WTC11 (cell line): ENCODE measurements around the gene RASSF1. TPM values are rescaled to one million over a fixed set of nuclear protein-coding genes. Genes with fewer than 3 reads are reported as not detected.

Source experiments
- ATAC-seq: fragments of 200-7000 bp; cut with Tn5 transposase; 2 replicates; pipeline ENCODE4 v1.10.0; 2021; ENCODE audit warnings: mild to moderate bottlenecking, moderate library complexity
- CTCF ChIA-PET: fragments of 300-600 bp; sonication (Branson Sonifier 250); formaldehyde crosslinking; loops from one replicate; lab custom pipeline; 2021; ENCODE audit warnings: antibody characterized with exemption; lab: Charles Lee
- POLR2A ChIA-PET: fragments of 350-600 bp; sonication (Branson Sonifier 250); formaldehyde crosslinking; loops from one replicate; lab custom pipeline; 2021; ENCODE audit warnings: antibody characterized with exemption; lab: Charles Lee
- DNase-seq: peaks from one replicate; pipeline ENCODE4 v3.0.0; 2021; ENCODE audit warnings: low spot score
- H3K27ac Mint-ChIP-seq: 2 replicates; pipeline ENCODE4 v1.8.0; 2021; ENCODE audit warnings: mixed read lengths
- H3K27me3 Mint-ChIP-seq: 2 replicates; pipeline ENCODE4 v1.8.0; 2021; ENCODE audit warnings: low read depth, mild to moderate bottlenecking, moderate library complexity, mixed read lengths
- H3K36me3 Mint-ChIP-seq: 2 replicates; pipeline ENCODE4 v1.8.0; 2021; ENCODE audit warnings: mixed read lengths
- H3K4me1 Mint-ChIP-seq: 2 replicates; pipeline ENCODE4 v1.8.0; 2022; ENCODE audit warnings: mixed read lengths
- H3K4me3 Mint-ChIP-seq: 2 replicates; pipeline ENCODE4 v1.8.0; 2021; ENCODE audit warnings: mild to moderate bottlenecking, moderate library complexity, mixed read lengths
- H3K9me3 Mint-ChIP-seq: 2 replicates; pipeline ENCODE4 v1.8.0; 2021; ENCODE audit warnings: mixed read lengths
- ARID4B ChIP-seq: sonication (generic); formaldehyde crosslinking; IDR thresholded peaks from 2 replicates; pipeline ENCODE4 v1.8.0; 2023; ENCODE audit warnings: missing genetic modification reagents, mild to moderate bottlenecking, borderline replicate concordance
- CBFB ChIP-seq: sonication (generic); formaldehyde crosslinking; IDR thresholded peaks from 2 replicates; pipeline ENCODE4 v1.8.1; 2022; ENCODE audit warnings: mild to moderate bottlenecking, low read depth, missing genetic modification reagents
- CREB1 ChIP-seq: sonication (generic); formaldehyde crosslinking; IDR thresholded peaks from 2 replicates; pipeline ENCODE4 v1.8.0; 2023; ENCODE audit warnings: mild to moderate bottlenecking, missing genetic modification reagents
- CREM ChIP-seq: sonication (generic); formaldehyde crosslinking; IDR thresholded peaks from 2 replicates; pipeline ENCODE4 v1.8.1; 2022; ENCODE audit warnings: mild to moderate bottlenecking, missing genetic modification reagents, moderate library complexity
- ELF4 ChIP-seq: sonication (generic); formaldehyde crosslinking; IDR thresholded peaks from 2 replicates; pipeline ENCODE4 v1.8.1; 2022; ENCODE audit warnings: low read depth, mild to moderate bottlenecking, moderate library complexity, missing genetic modification reagents
- ESRRA ChIP-seq: sonication (generic); formaldehyde crosslinking; IDR thresholded peaks from 2 replicates; pipeline ENCODE4 v1.8.1; 2022; ENCODE audit warnings: mild to moderate bottlenecking, missing genetic modification reagents, borderline replicate concordance
- FOXJ3 ChIP-seq: sonication (generic); formaldehyde crosslinking; IDR thresholded peaks from 2 replicates; pipeline ENCODE4 v1.9.0; 2021; ENCODE audit warnings: missing genetic modification reagents, mild to moderate bottlenecking, borderline replicate concordance
- HMGXB4 ChIP-seq: sonication (generic); formaldehyde crosslinking; IDR thresholded peaks from 2 replicates; pipeline ENCODE4 v1.8.1; 2023; ENCODE audit warnings: mild to moderate bottlenecking, moderate library complexity, missing genetic modification reagents
- KAT7 ChIP-seq: sonication (generic); formaldehyde crosslinking; IDR thresholded peaks from 2 replicates; pipeline ENCODE4 v1.8.1; 2023; ENCODE audit warnings: missing genetic modification reagents, mild to moderate bottlenecking, borderline replicate concordance
- MXD4 ChIP-seq: fragments of 250-450 bp; sonication (Bioruptor Pico); IDR thresholded peaks from 2 replicates; pipeline ENCODE4 v1.8.0; 2021; ENCODE audit warnings: mild to moderate bottlenecking, moderate library complexity, borderline replicate concordance
- PRDM15 ChIP-seq: sonication (generic); formaldehyde crosslinking; IDR thresholded peaks from 2 replicates; pipeline ENCODE4 v1.8.0; 2022; ENCODE audit warnings: missing genetic modification reagents
- RELA ChIP-seq: sonication (generic); formaldehyde crosslinking; IDR thresholded peaks from 2 replicates; pipeline ENCODE4 v1.8.1; 2022; ENCODE audit warnings: missing genetic modification reagents, mild to moderate bottlenecking, borderline replicate concordance
- SMAD3 ChIP-seq: sonication (generic); formaldehyde crosslinking; IDR thresholded peaks from 2 replicates; pipeline ENCODE4 v1.8.0; 2022; ENCODE audit warnings: missing genetic modification reagents, mild to moderate bottlenecking, borderline replicate concordance
- SOX15 ChIP-seq: fragments of 250-450 bp; sonication (Bioruptor Pico); IDR thresholded peaks from 2 replicates; pipeline ENCODE4 v1.9.0; 2021; ENCODE audit warnings: mild to moderate bottlenecking
- SP1 ChIP-seq: sonication (generic); formaldehyde crosslinking; conservative IDR thresholded peaks from 2 replicates; pipeline ENCODE4 v1.8.1; 2022; ENCODE audit warnings: missing genetic modification reagents
- ZNF121 ChIP-seq: sonication (generic); formaldehyde crosslinking; IDR thresholded peaks from 2 replicates; pipeline ENCODE4 v1.8.0; 2023; ENCODE audit warnings: missing genetic modification reagents
- ZNF671 ChIP-seq: fragments of 250-450 bp; sonication (Bioruptor Pico); IDR thresholded peaks from 2 replicates; pipeline ENCODE4 v1.8.0; 2021; ENCODE audit warnings: mild to moderate bottlenecking
- total RNA-seq: library from RNA; stranded (reverse); gene quantifications from 3 replicates; pipeline ENCODE4 v1.2.3, GENCODE V29; 2021
- TF ChIP-seq, protein P1 (sequence below): sonication (generic); formaldehyde crosslinking; IDR thresholded peaks from 2 replicates; pipeline ENCODE4 v1.8.0; 2022; ENCODE audit warnings: mild to moderate bottlenecking, missing genetic modification reagents
- TF ChIP-seq, protein P2 (sequence below): sonication (generic); formaldehyde crosslinking; IDR thresholded peaks from 2 replicates; pipeline ENCODE4 v1.8.0; 2023; ENCODE audit warnings: mild to moderate bottlenecking, missing genetic modification reagents
- TF ChIP-seq, protein P3 (sequence below): fragments of 250-450 bp; sonication (Bioruptor Pico); IDR thresholded peaks from 2 replicates; pipeline ENCODE4 v2.1.2; 2022; ENCODE audit warnings: mild to moderate bottlenecking, moderate library complexity

Gene RASSF1
- total RNA-seq, 1 experiment from 2014 or later, result 14.5 TPM

DNA sequence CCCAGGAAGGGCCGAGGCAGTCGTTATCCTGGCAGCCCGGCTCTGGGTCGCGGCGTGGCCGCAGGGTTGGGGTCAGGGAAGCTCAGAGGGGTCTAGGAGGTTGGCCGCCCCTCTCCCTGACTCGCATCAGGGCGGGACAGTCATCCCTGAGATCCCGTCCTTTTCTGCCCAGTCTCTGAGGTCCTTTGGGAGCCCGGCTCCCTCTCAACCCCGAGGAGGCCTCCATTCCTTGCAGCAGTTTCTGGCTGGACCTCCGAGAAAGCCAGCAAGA is 18.6 kb downstream of the RASSF1 start (continued):
- TF ChIP-seq CBFB (CRISPR knock-in tag) (0 out of 2 replicates have a peak, but pooled peaks have one; percentile 20), ZNF121 (CRISPR knock-in tag) (0 out of 2 replicates have a peak, but pooled peaks have one; percentile 2)

GRCh38 chr3:50321336-50322114 is 19.1 kb downstream of the RASSF1 start:
- Mint-ChIP-seq H3K36me3 (peaks cover 33% of the 10 kb centered on the region), H3K27ac (peak overlapping the region; percentile 97)
- TF ChIP-seq, protein P1, sequence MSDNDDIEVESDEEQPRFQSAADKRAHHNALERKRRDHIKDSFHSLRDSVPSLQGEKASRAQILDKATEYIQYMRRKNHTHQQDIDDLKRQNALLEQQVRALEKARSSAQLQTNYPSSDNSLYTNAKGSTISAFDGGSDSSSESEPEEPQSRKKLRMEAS (CRISPR knock-in tag), result peak; percentile 28; the same call in 1 of the 2 replicates
- no peak for TF ChIP-seq ELF4 (CRISPR knock-in tag)
- 0 out of 2 replicates have a peak, but pooled peaks have one; percentile 36 for TF ChIP-seq CREB1
- peak; percentile 65; the same call in 1 of the 2 replicates for TF ChIP-seq HMGXB4 (CRISPR knock-in tag)
- TF ChIP-seq CREM (CRISPR knock-in tag), result peak; percentile 59; the same call in 1 of the 2 replicates
- TF ChIP-seq ZNF671 (CRISPR knock-in tag), result 0 out of 2 replicates have a peak, but pooled peaks have one; percentile 70
- TF ChIP-seq MXD4, result no peak
- TF ChIP-seq SMAD3 (CRISPR knock-in tag), result peak; percentile 73; the same call in 1 of the 2 replicates
- no peak for TF ChIP-seq RELA (CRISPR knock-in tag)
- no peak for TF ChIP-seq SOX15 (CRISPR knock-in tag)
- TF ChIP-seq ESRRA (CRISPR knock-in tag), result no peak
- peak; percentile 42; the same call in 1 of the 2 replicates for TF ChIP-seq KAT7 (CRISPR knock-in tag)
- TF ChIP-seq, protein P2, sequence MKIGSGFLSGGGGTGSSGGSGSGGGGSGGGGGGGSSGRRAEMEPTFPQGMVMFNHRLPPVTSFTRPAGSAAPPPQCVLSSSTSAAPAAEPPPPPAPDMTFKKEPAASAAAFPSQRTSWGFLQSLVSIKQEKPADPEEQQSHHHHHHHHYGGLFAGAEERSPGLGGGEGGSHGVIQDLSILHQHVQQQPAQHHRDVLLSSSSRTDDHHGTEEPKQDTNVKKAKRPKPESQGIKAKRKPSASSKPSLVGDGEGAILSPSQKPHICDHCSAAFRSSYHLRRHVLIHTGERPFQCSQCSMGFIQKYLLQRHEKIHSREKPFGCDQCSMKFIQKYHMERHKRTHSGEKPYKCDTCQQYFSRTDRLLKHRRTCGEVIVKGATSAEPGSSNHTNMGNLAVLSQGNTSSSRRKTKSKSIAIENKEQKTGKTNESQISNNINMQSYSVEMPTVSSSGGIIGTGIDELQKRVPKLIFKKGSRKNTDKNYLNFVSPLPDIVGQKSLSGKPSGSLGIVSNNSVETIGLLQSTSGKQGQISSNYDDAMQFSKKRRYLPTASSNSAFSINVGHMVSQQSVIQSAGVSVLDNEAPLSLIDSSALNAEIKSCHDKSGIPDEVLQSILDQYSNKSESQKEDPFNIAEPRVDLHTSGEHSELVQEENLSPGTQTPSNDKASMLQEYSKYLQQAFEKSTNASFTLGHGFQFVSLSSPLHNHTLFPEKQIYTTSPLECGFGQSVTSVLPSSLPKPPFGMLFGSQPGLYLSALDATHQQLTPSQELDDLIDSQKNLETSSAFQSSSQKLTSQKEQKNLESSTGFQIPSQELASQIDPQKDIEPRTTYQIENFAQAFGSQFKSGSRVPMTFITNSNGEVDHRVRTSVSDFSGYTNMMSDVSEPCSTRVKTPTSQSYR, result 0 out of 2 replicates have a peak, but pooled peaks have one; percentile 56
- no peak; the same call in 1 of the 2 replicates for TF ChIP-seq ARID4B (CRISPR knock-in tag)
- peak; percentile 39; the same call in 1 of the 2 replicates for TF ChIP-seq PRDM15 (CRISPR knock-in tag)
- TF ChIP-seq, protein P3, sequence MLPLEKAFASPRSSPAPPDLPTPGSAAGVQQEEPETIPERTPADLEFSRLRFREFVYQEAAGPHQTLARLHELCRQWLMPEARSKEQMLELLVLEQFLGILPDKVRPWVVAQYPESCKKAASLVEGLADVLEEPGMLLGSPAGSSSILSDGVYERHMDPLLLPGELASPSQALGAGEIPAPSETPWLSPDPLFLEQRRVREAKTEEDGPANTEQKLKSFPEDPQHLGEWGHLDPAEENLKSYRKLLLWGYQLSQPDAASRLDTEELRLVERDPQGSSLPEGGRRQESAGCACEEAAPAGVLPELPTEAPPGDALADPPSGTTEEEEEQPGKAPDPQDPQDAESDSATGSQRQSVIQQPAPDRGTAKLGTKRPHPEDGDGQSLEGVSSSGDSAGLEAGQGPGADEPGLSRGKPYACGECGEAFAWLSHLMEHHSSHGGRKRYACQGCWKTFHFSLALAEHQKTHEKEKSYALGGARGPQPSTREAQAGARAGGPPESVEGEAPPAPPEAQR (CRISPR knock-in tag), result no peak
- TF ChIP-seq SP1 (CRISPR knock-in tag), result peak; percentile 88
- TF ChIP-seq FOXJ3 (CRISPR knock-in tag), result no peak

More at GRCh38 chr3:50321336-50322114, 19.1 kb downstream of the RASSF1 start:
- no peaks in the 10 kb centered on the region for H3K9me3 Mint-ChIP-seq
- ATAC-seq (peak; percentile 71), DNase-seq (peak; percentile 90)
- peaks cover 40% of the 10 kb centered on the region for H3K4me1 Mint-ChIP-seq
- ChIA-PET POLR2A (interaction anchor here (0.6 to 2.0 kb wide), 5 partner anchors 16 to 125 kb away, joined by 3 to 8 read pairs (median 5); partner anchors contain the start of genes HYAL3 and NAA80), CTCF (interaction anchor here (0.6 to 5.5 kb wide), 38 partner anchors 11 to 1381 kb away, joined by 3 to 95 read pairs (median 4); partner anchors contain the start of genes CYB561D2, HEMK1, HYAL1 and HYAL3)
- H3K4me3 Mint-ChIP-seq, result peak overlapping the region; percentile 88
- H3K27me3 Mint-ChIP-seq, result no peaks in the 10 kb centered on the region
